ENCODE results near the gene HPS3.

DNA sequence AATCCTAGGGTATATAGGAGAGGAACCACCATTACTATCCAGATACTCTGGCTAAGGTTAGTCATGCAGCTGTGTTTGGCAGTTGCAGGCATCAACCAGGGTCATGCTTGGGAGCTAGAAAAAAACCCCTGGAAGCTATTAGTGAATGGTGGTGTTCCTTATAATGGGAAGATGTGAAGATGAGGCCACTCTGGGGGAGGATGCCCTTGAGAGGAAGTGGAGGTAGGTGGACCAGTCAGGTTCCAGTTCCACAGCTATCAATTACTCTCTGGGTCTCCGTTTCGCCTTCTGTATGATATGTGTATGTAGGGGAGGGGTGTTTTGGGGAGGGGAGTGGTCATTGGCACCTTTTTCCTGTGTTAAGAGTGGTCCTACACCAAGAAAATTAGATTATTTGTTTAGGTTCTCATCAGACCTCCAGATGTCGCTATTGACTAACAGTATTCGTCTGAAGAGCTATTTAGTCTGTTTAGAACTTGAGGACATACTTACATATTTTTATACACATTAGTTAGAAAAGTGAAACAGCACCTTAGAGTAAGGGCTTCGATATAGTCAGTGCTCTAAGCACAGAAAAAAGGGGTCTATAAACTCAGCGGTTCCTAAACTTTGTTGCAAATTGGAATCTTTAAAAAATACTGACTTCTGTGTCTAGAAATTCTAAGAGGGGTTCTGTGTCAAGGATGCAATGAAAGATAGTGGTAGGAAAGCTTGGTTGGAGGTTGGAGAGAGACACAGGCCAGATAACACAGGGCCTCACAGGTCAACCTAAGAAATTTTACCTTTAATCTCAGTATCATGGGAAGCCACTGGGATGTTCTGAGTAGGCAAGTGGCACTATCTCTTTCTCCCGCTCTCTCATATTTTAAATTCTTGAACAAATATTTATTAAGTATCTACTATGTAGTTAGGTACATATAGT, 9.1 kb upstream of the HPS3 start:
- TF ChIP-seq, protein P1, sequence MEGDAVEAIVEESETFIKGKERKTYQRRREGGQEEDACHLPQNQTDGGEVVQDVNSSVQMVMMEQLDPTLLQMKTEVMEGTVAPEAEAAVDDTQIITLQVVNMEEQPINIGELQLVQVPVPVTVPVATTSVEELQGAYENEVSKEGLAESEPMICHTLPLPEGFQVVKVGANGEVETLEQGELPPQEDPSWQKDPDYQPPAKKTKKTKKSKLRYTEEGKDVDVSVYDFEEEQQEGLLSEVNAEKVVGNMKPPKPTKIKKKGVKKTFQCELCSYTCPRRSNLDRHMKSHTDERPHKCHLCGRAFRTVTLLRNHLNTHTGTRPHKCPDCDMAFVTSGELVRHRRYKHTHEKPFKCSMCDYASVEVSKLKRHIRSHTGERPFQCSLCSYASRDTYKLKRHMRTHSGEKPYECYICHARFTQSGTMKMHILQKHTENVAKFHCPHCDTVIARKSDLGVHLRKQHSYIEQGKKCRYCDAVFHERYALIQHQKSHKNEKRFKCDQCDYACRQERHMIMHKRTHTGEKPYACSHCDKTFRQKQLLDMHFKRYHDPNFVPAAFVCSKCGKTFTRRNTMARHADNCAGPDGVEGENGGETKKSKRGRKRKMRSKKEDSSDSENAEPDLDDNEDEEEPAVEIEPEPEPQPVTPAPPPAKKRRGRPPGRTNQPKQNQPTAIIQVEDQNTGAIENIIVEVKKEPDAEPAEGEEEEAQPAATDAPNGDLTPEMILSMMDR (conservative IDR thresholded peaks at IDR 0.05; ENCODE audit: low read length), result peak; percentile 94
- TF ChIP-seq EZH2phosphoT487 (IDR thresholded peaks at IDR 0.05; ENCODE audit: borderline replicate concordance, low read depth, low read length), result no peak

All from OCI-LY7 (cell line).